ENCODE measurements around the gene C2orf76. TPM values are rescaled to one million over a fixed set of nuclear protein-coding genes. Genes with fewer than 3 reads are reported as not detected.
"Not testable (repeated sequence)": the region's sequence is repeated elsewhere in the genome, so short reads cannot be mapped to it uniquely, and the experiment has no call there.

Gene C2orf76
- total and polyA plus RNA-seq, 4 experiments from 2014 or later = 8.8 to 28.0 (median 14.6) TPM

DNA sequence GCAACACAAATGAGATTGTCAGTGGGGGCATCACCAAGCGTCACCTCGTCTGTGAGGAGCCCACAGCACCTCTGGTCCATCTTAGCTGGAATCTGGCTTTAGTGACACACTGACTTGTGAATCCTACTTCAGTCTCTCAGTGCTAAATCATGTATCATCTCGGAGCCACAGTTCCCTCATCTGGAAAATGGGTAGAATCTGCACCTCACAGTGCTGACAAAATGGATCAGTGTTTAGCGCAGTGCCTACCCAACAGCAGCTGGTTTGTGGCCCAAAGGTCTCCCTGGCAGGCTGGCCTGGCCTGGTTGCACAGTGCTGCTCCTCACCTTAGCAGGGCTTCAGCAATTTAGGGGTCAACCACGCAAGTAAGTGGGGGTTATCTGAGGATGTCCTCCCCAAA, 10.2 kb upstream of the C2orf76 start:
- Mint-ChIP-seq H3K9me3 (peaks cover 0 to 18% (median 9%) of the 10 kb centered on the region in 8 donors), H3K36me3 (peaks cover 36 to 37% of the 10 kb centered on the region in 2 donors), H3K27ac (no peak overlapping the region), H3K4me1 (no peaks in the 10 kb centered on the region), H3K4me3 (no peak overlapping the region), H3K27me3 (no peaks in the 10 kb centered on the region)
- Histone ChIP-seq H3K4me1 (ENCODE audit: insufficient read depth, low read length) (no peaks in the 10 kb centered on the region), H3K27ac (ENCODE audit: low read depth, low read length) (no peak overlapping the region), H3K36me3 (ENCODE audit: insufficient read depth, low read length) (peaks cover 7% of the 10 kb centered on the region), H3K9me3 (ENCODE audit: control insufficient read depth in 1 of 2, low read length in 2 of 2) (no peaks in the 10 kb centered on the region), H3K27me3 (ENCODE audit: insufficient read depth, low read length) (no peaks in the 10 kb centered on the region), H3K4me3 (ENCODE audit: low read length in 2 of 2) (no peak overlapping the region)
- ChIA-PET POLR2A (ENCODE audit: partially characterized antibody) (no interaction called here), CTCF (ENCODE audit: partially characterized antibody) (no interaction called here)
- DNase-seq = no peak
- intact Hi-C loops (cut with micrococcal nuclease) = no loop called here

DNA sequence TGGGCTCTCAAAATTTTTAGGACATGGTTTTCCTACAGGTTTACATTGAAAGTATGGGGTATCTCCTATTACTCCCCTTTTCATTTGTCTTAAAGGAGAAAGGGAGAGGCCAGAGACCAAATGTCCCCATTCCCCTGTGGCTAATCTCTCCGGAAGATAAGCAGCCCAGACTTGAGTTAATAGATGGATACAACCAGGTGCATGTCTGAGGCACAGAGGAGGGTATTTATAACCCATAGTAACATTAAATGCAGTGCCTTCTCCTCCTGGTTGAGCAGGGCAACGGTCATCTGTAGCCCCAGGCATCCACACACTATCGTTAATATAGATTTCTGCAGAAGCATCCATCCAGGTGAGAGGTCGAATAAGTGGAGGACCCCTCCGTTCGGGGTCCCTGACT, 9.8 kb upstream of the C2orf76 start:
- H3K36me3 ChIP-seq (ENCODE audit: insufficient read depth, low read length) = peaks cover 11% of the 10 kb centered on the region
- H3K9me3 Mint-ChIP-seq = peaks cover 0 to 18% (median 9%) of the 10 kb centered on the region in 8 donors
- H3K27ac ChIP-seq (ENCODE audit: low read depth, low read length); CTCF ChIA-PET (ENCODE audit: partially characterized antibody); DNase-seq; H3K4me1 Mint-ChIP-seq; H3K4me3 Mint-ChIP-seq; H3K27me3 Mint-ChIP-seq; H3K9me3 ChIP-seq (ENCODE audit: control insufficient read depth in 1 of 2, low read length in 2 of 2); H3K27me3 ChIP-seq (ENCODE audit: insufficient read depth, low read length); H3K4me3 ChIP-seq (ENCODE audit: low read length in 2 of 2); H3K4me1 ChIP-seq (ENCODE audit: insufficient read depth, low read length); intact Hi-C loops (cut with micrococcal nuclease); POLR2A ChIA-PET (ENCODE audit: partially characterized antibody); H3K27ac Mint-ChIP-seq: not testable (repeated sequence)
- peaks cover 40 to 41% of the 10 kb centered on the region in 2 donors for H3K36me3 Mint-ChIP-seq

DNA sequence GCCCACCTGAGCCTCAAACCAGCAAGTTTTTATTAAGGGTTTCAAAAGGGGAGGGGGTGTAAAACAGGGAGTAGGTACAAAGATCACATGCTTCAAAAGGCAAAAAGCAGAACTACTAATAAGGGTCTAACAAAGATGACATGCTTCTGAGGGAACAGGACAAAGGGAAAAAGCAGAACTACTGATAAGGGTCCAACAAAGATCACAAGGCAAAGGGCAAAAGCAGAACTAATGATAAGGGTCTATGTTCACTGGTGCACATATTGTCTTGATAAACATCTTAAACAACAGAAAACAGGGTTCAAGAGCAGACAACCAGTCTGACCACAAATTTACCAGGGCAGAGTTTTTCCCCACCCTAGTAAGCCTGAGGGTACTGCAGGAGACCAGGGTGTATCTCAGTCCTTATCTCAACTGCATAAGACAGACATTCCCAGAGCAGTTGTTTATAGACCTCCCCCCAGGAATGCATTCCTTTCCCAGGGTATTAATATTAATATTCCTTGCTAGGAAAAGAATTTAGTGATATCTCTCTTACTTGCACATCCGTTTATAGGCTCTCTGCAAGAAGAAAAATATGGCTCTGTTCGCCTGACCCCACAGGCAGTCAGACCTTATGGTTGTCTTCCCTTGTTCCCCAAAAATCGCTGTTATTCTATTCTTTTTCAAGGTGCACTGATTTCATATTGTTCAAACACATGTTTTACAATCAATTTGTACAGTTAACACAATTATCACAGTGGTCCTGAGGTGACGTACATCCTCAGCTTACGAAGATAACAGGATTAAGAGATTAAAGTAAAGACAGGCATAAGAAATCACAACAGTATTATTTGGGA, 7.5 kb upstream of the C2orf76 start:
- H3K4me3 Mint-ChIP-seq; H3K27me3 ChIP-seq (ENCODE audit: insufficient read depth, low read length); DNase-seq; POLR2A ChIA-PET (ENCODE audit: partially characterized antibody); H3K4me1 Mint-ChIP-seq; CTCF ChIA-PET (ENCODE audit: partially characterized antibody); H3K4me3 ChIP-seq (ENCODE audit: low read length in 2 of 2); H3K9me3 ChIP-seq (ENCODE audit: control insufficient read depth in 1 of 2, low read length in 2 of 2); H3K27ac ChIP-seq (ENCODE audit: low read depth, low read length); H3K4me1 ChIP-seq (ENCODE audit: insufficient read depth, low read length); H3K27me3 Mint-ChIP-seq; intact Hi-C loops (cut with micrococcal nuclease): not testable (repeated sequence)
- Mint-ChIP-seq H3K9me3 (peaks cover 0 to 18% (median 9%) of the 10 kb centered on the region in 8 donors), H3K27ac (peak overlapping the region in 1 of 7 donors; percentile 47), H3K36me3 (peaks cover 60 to 61% of the 10 kb centered on the region in 2 donors)
- peaks cover 22% of the 10 kb centered on the region for H3K36me3 ChIP-seq (ENCODE audit: insufficient read depth, low read length)

DNA sequence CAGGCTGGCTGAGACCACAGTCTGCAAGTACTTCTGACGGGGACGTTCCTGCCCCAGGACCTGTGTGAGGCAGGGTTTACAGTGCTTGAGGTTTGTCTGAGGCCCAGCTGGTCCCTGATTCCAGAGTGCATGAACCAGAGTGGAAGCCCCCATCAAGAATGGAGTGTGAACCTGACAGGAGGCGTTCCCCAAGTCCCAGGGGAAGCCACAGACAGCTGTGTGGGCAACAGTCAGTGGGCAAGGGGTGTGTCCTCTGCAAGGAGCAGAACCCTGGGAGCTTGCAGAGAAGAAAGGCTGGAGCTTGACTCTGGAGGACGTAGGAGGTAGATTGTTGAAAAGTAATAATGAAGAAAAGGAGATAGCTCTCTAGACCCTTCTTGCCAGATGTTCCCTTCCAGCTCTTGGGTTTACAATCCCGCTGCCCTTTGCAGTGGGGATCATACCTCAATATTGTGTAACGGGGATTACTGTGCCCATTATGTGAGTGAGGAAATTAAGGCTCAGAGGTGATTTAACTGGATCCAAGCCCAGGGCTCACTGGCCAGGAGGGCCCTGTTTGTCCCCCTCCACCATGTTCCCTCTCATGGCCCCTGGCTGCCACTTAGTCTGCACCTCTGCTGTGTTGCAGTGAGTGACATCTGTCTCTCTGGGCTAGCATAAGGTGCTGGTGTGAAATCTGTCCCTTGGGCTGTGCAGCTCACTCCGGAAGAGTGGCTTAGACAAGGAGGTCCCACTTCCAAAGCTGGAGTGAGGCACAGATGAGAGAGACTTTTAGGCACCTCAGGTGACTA, 6.3 kb upstream of the C2orf76 start:
- Mint-ChIP-seq H3K4me3 (no peak overlapping the region), H3K27ac (peak overlapping the region in 1 of 7 donors; percentile 65), H3K36me3 (peaks cover 68 to 69% of the 10 kb centered on the region in 2 donors), H3K9me3 (peaks cover 0 to 18% (median 9%) of the 10 kb centered on the region in 8 donors), H3K27me3 (no peaks in the 10 kb centered on the region), H3K4me1 (peaks cover 6 to 15% (median 9%) of the 10 kb centered on the region in 4 donors)
- peaks cover 26% of the 10 kb centered on the region for H3K36me3 ChIP-seq (ENCODE audit: insufficient read depth, low read length)
- DNase-seq = no peak
- POLR2A ChIA-PET (ENCODE audit: partially characterized antibody) = no interaction called here
- no peaks in the 10 kb centered on the region for H3K9me3 ChIP-seq (ENCODE audit: control insufficient read depth in 1 of 2, low read length in 2 of 2)
- no peak overlapping the region for H3K27ac ChIP-seq (ENCODE audit: low read depth, low read length)
- H3K4me3 ChIP-seq (ENCODE audit: low read length in 2 of 2) = no peak overlapping the region
- H3K4me1 ChIP-seq (ENCODE audit: insufficient read depth, low read length) = peaks cover 8% of the 10 kb centered on the region
- intact Hi-C loops (cut with micrococcal nuclease) = no loop called here
- no peaks in the 10 kb centered on the region for H3K27me3 ChIP-seq (ENCODE audit: insufficient read depth, low read length)
- CTCF ChIA-PET (ENCODE audit: partially characterized antibody) = no interaction called here

DNA sequence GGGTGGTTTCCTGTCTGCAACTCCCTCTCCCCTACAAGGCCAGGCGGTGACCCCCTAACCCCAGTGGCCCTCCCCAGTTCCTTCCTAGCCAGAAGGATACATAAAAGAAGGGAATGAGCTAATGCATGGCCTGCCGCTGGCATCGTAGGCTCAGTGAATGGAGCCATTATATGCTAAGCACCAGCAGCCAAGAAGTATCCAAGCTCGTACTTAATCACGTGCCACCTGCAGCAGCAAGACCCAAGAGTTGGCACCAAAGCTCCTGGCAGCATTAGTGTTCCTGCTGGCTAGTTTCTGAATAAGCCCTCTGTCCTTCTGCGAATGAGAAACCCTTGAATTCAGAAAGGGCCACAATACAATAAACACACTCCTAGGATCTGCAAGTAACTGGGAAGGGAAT, 4.5 kb upstream of the C2orf76 start:
- Histone ChIP-seq H3K36me3 (ENCODE audit: insufficient read depth, low read length) (peaks cover 26% of the 10 kb centered on the region), H3K4me3 (ENCODE audit: low read length in 2 of 2) (no peak overlapping the region), H3K27me3 (ENCODE audit: insufficient read depth, low read length) (no peaks in the 10 kb centered on the region), H3K4me1 (ENCODE audit: insufficient read depth, low read length) (peaks cover 16% of the 10 kb centered on the region), H3K27ac (ENCODE audit: low read depth, low read length) (no peak overlapping the region), H3K9me3 (ENCODE audit: control insufficient read depth in 1 of 2, low read length in 2 of 2) (no peaks in the 10 kb centered on the region)
- intact Hi-C loops (cut with micrococcal nuclease) = no loop called here
- H3K9me3 Mint-ChIP-seq = peaks cover 0 to 18% (median 9%) of the 10 kb centered on the region in 8 donors
- DNase-seq = no peak
- POLR2A ChIA-PET (ENCODE audit: partially characterized antibody) = no interaction called here
- H3K27me3 Mint-ChIP-seq = no peaks in the 10 kb centered on the region
- no peak overlapping the region for H3K27ac Mint-ChIP-seq
- CTCF ChIA-PET (ENCODE audit: partially characterized antibody) = no interaction called here
- no peak overlapping the region for H3K4me3 Mint-ChIP-seq
- H3K4me1 Mint-ChIP-seq = peaks cover 12 to 28% (median 17%) of the 10 kb centered on the region in 4 donors
- H3K36me3 Mint-ChIP-seq = peaks cover 70 to 80% of the 10 kb centered on the region in 2 donors

DNA sequence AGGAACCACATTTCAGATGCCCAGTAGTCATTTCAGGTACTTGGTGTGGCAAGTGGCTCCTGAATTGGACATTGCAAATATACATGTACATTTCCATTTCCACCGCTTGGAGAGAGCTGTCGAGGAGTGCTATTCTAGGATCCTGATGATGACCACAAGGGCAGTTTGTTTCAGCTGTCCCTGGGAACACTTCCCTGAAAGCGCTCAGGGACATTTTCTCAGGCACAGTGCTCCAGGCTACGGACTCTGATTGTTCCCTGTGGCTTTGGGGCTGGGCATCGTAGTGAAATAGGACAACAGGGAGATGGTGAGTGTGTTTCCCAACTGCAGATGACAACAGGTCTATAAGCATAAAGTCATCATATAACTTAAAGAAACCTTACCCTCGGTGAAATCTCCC, 3.2 kb upstream of the C2orf76 start:
- peaks cover 0 to 15% (median 9%) of the 10 kb centered on the region in 8 donors for H3K9me3 Mint-ChIP-seq
- Histone ChIP-seq H3K4me3 (ENCODE audit: low read length in 2 of 2) (no peak overlapping the region), H3K9me3 (ENCODE audit: control insufficient read depth in 1 of 2, low read length in 2 of 2) (no peaks in the 10 kb centered on the region), H3K4me1 (ENCODE audit: insufficient read depth, low read length) (peaks cover 29% of the 10 kb centered on the region), H3K27ac (ENCODE audit: low read depth, low read length) (no peak overlapping the region), H3K36me3 (ENCODE audit: insufficient read depth, low read length) (peaks cover 26% of the 10 kb centered on the region), H3K27me3 (ENCODE audit: insufficient read depth, low read length) (no peaks in the 10 kb centered on the region)
- DNase-seq = no peak
- H3K4me1 Mint-ChIP-seq = peaks cover 24 to 40% (median 30%) of the 10 kb centered on the region in 4 donors
- H3K4me3 Mint-ChIP-seq = peak overlapping the region in 1 of 8 donors; percentile 56
- ChIA-PET POLR2A (ENCODE audit: partially characterized antibody) (interaction anchor here (0.6 kb wide), 2 partner anchors 451 to 1221 kb away, joined by 3 read pairs; no protein-coding TSS in a partner anchor), CTCF (ENCODE audit: partially characterized antibody) (no interaction called here)
- H3K36me3 Mint-ChIP-seq = peaks cover 64 to 74% of the 10 kb centered on the region in 2 donors
- intact Hi-C loops (cut with micrococcal nuclease) = loop anchor here (5.0 kb wide), 2 partner anchors 807 to 1183 kb away; no protein-coding TSS in a partner anchor
- peak overlapping the region in 1 of 7 donors; percentile 17 for H3K27ac Mint-ChIP-seq
- no peaks in the 10 kb centered on the region for H3K27me3 Mint-ChIP-seq
